CD8-positive, alpha-beta memory T cell (primary cell): ENCODE measurements around the gene SLC25A21. TPM values are rescaled to one million over a fixed set of nuclear protein-coding genes. Genes with fewer than 3 reads are reported as not detected.

ENCODE experiments used
- CTCF ChIA-PET: fragments of 350-600 bp; sonication (Branson Sonifier 250); formaldehyde crosslinking; loops from one replicate; lab custom pipeline; 2021; ENCODE audit warnings: antibody characterized with exemption; lab: Charles Lee
- POLR2A ChIA-PET: fragments of 350-600 bp; sonication (Branson Sonifier 250); formaldehyde crosslinking; loops from one replicate; lab custom pipeline; 2021; ENCODE audit warnings: antibody characterized with exemption; lab: Charles Lee
- DNase-seq, 5 donors: peaks; one replicate each; pipeline versions ENCODE4 v3.0.0 to v3.0.0-alpha.2; 2020 to 2022; ENCODE audit warnings: mixed read lengths in 1 of 5
- H3K27ac ChIP-seq: one replicate; pipeline ENCODE4 v1.7.0; 2013; ENCODE audit warnings: low read depth, mild to moderate bottlenecking, low read length, moderate library complexity
- H3K27me3 ChIP-seq: 2 replicates; pipeline ENCODE4 v1.7.0; 2013; ENCODE audit warnings: low read length, mild to moderate bottlenecking; ENCODE audit not compliant: insufficient read depth, poor library complexity, severe bottlenecking
- H3K36me3 ChIP-seq: 2 replicates; pipeline ENCODE4 v1.7.0; 2013; ENCODE audit warnings: mild to moderate bottlenecking, low read length, moderate library complexity; ENCODE audit not compliant: insufficient read depth
- H3K4me1 ChIP-seq: 2 replicates; pipeline ENCODE4 v1.7.0; 2013; ENCODE audit warnings: mild to moderate bottlenecking, low read length, moderate library complexity; ENCODE audit not compliant: insufficient read depth
- H3K4me3 ChIP-seq: 2 replicates; pipeline ENCODE4 v1.7.0; 2013; ENCODE audit warnings: mild to moderate bottlenecking, low read length
- H3K9me3 ChIP-seq: 2 replicates; pipeline ENCODE4 v1.7.0; 2013; ENCODE audit warnings: mild to moderate bottlenecking, low read length
- H3K27ac Mint-ChIP-seq, 8 donors: one replicate each; pipeline ENCODE4 v1.8.0; 2020 to 2021; ENCODE audit warnings: mixed read lengths in 8 of 8, mild to moderate bottlenecking in 6 of 8, inconsistent platforms in 3 of 8, moderate library complexity in 3 of 8
- H3K27me3 Mint-ChIP-seq, 2 donors: one replicate each; pipeline ENCODE4 v1.8.0; 2020 to 2021; ENCODE audit warnings: mixed read lengths in 2 of 2, mild to moderate bottlenecking in 1 of 2, moderate library complexity in 1 of 2
- H3K36me3 Mint-ChIP-seq, 3 donors: one replicate each; pipeline ENCODE4 v1.8.0; 2020 to 2021; ENCODE audit warnings: mixed read lengths in 3 of 3, inconsistent platforms in 1 of 3, mild to moderate bottlenecking in 1 of 3
- H3K4me1 Mint-ChIP-seq, 3 donors: one replicate each; pipeline ENCODE4 v1.8.0; 2020 to 2021; ENCODE audit warnings: mixed read lengths in 3 of 3, inconsistent platforms in 1 of 3, mild to moderate bottlenecking in 1 of 3
- H3K4me3 Mint-ChIP-seq, 7 donors: one replicate each; pipeline ENCODE4 v1.8.0; 2020 to 2021; ENCODE audit warnings: mixed read lengths in 7 of 7, mild to moderate bottlenecking in 6 of 7, moderate library complexity in 4 of 7, inconsistent platforms in 2 of 7
- H3K9me3 Mint-ChIP-seq, 5 donors: one replicate each; pipeline ENCODE4 v1.8.0; 2020 to 2022; ENCODE audit warnings: mixed read lengths in 5 of 5, mild to moderate bottlenecking in 3 of 5, moderate library complexity in 2 of 5, inconsistent platforms in 1 of 5
- polyA plus RNA-seq: library from polyadenylated mRNA; unstranded; fragments of 300-500 nt; fragmentation: Illumina TruSeq; gene quantifications from one replicate; pipeline ENCODE4 v1.2.3, GENCODE V29; 2021
- total RNA-seq, 2 experiments: library from RNA; stranded (reverse); gene quantifications; one replicate each; pipeline ENCODE4 v1.2.3, GENCODE V29; 2021

SLC25A21 gene
- total and polyA plus RNA-seq, 3 experiments from 2014 or later: not detected

- peaks cover 0 to 4% of the 10 kb centered on the region in 2 donors for H3K27me3 Mint-ChIP-seq
- Histone ChIP-seq H3K27ac (no peak overlapping the region), H3K27me3 (no peaks in the 10 kb centered on the region), H3K4me3 (no peak overlapping the region), H3K4me1 (no peaks in the 10 kb centered on the region), H3K9me3 (no peaks in the 10 kb centered on the region), H3K36me3 (no peaks in the 10 kb centered on the region)
- H3K36me3 Mint-ChIP-seq: no peaks in the 10 kb centered on the region
- no peak overlapping the region for H3K4me3 Mint-ChIP-seq
- DNase-seq: no peak
- ChIA-PET POLR2A (no interaction called here), CTCF (no interaction called here)
- H3K27ac Mint-ChIP-seq: no peak overlapping the region
- peaks cover 0 to 9% (median 6%) of the 10 kb centered on the region in 5 donors for H3K9me3 Mint-ChIP-seq
- H3K4me1 Mint-ChIP-seq: no peaks in the 10 kb centered on the region
These were observed 135.6 kb downstream of the SLC25A21 start for GRCh38 chr14:37036669-37037341.

- H3K4me3 ChIP-seq: no peak overlapping the region
These were observed 137.0 kb downstream of the SLC25A21 start for GRCh38 chr14:37035401-37035800.

DNA sequence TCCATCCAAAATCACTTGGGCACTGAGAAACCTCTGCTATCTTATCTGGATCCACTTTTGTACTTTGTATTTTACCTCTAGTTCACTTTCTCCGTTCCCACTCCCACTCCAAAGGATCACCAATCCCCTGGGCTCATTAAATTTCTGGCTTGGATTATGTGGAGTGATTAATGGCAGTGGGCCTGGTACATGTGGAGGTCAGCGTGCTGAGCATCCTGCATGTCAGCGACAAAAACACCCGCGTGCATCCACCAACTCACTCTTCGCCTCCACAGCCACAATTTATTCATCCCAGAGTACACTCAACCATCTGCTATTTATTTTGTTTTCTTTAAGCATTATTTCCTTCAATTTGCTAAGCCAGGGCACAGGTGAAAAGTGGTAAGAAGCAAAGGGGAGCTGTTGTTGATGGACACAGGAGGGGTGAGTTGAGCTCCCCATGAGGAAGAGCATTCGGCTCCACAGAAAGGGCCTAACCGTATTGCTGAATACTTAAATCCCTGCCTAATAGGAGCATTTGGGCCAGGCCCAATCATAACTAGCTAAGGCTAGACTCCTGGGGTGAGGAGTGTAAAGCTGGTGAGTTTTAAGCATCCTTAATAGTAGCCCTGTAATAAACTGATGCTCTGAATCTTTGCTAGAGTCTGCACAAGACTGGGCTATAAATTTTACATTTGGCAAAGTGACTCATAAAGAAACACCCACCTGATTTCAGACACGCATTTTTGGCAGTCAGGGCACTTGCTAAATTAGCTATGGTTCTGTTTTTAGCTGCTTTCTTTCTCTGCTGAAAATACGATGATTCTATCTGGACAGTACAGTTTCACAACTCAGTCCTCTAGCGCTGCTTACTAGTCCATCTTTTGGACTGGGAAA, 137.8 kb downstream of the SLC25A21 start:
- no peaks in the 10 kb centered on the region for H3K4me1 Mint-ChIP-seq
- no peak overlapping the region for H3K27ac Mint-ChIP-seq
- no peak overlapping the region for H3K4me3 ChIP-seq
- no peak overlapping the region for H3K4me3 Mint-ChIP-seq
- H3K4me1 ChIP-seq: no peaks in the 10 kb centered on the region
- no peak for DNase-seq
- H3K9me3 ChIP-seq: no peaks in the 10 kb centered on the region
- H3K27me3 Mint-ChIP-seq: peaks cover 0 to 4% of the 10 kb centered on the region in 2 donors
- no peaks in the 10 kb centered on the region for H3K36me3 Mint-ChIP-seq
- CTCF ChIA-PET: no interaction called here
- POLR2A ChIA-PET: no interaction called here
- no peaks in the 10 kb centered on the region for H3K36me3 ChIP-seq
- no peak overlapping the region for H3K27ac ChIP-seq
- H3K9me3 Mint-ChIP-seq: peaks cover 0 to 16% (median 6%) of the 10 kb centered on the region in 5 donors
- no peaks in the 10 kb centered on the region for H3K27me3 ChIP-seq

More at GRCh38 chr14:37035401-37035800, 137.0 kb downstream of the SLC25A21 start:
- Histone ChIP-seq H3K36me3 (no peaks in the 10 kb centered on the region), H3K27me3 (no peaks in the 10 kb centered on the region), H3K27ac (no peak overlapping the region), H3K4me1 (no peaks in the 10 kb centered on the region), H3K9me3 (no peaks in the 10 kb centered on the region)
- no peak overlapping the region for H3K27ac Mint-ChIP-seq
- H3K27me3 Mint-ChIP-seq: peaks cover 0 to 4% of the 10 kb centered on the region in 2 donors
- ChIA-PET CTCF (no interaction called here), POLR2A (no interaction called here)
- no peak for DNase-seq
- no peaks in the 10 kb centered on the region for H3K4me1 Mint-ChIP-seq
- H3K4me3 Mint-ChIP-seq: no peak overlapping the region
- H3K9me3 Mint-ChIP-seq: peaks cover 0 to 14% (median 6%) of the 10 kb centered on the region in 5 donors
- no peaks in the 10 kb centered on the region for H3K36me3 Mint-ChIP-seq

DNA sequence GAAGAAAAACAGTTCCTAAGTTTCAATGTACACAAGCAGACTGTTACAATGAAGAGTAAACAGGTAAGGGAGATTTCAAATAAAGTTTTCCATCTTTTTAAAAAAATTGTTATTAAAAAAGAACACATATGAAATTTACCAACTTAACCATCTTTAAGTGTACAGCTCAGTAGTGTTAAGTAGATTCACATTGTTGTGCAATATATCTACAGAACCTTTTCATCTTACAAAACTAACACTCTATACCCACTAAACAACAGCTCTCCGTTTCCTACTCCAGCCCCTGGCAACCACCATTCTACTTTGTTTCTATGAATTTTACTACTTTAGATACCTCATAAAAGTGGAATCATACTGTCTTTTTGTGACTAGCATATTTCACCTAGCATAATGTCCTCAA, 139.5 kb downstream of the SLC25A21 start:
- Histone ChIP-seq H3K27me3 (no peaks in the 10 kb centered on the region), H3K9me3 (no peaks in the 10 kb centered on the region), H3K36me3 (no peaks in the 10 kb centered on the region), H3K4me3 (no peak overlapping the region), H3K27ac (no peak overlapping the region), H3K4me1 (no peaks in the 10 kb centered on the region)
- no peak overlapping the region for H3K27ac Mint-ChIP-seq
- no peaks in the 10 kb centered on the region for H3K4me1 Mint-ChIP-seq
- no peak overlapping the region for H3K4me3 Mint-ChIP-seq
- ChIA-PET POLR2A (no interaction called here), CTCF (no interaction called here)
- DNase-seq: no peak
- H3K36me3 Mint-ChIP-seq: no peaks in the 10 kb centered on the region
- peaks cover 0 to 9% (median 3%) of the 10 kb centered on the region in 5 donors for H3K9me3 Mint-ChIP-seq
- peaks cover 0 to 4% of the 10 kb centered on the region in 2 donors for H3K27me3 Mint-ChIP-seq

DNA sequence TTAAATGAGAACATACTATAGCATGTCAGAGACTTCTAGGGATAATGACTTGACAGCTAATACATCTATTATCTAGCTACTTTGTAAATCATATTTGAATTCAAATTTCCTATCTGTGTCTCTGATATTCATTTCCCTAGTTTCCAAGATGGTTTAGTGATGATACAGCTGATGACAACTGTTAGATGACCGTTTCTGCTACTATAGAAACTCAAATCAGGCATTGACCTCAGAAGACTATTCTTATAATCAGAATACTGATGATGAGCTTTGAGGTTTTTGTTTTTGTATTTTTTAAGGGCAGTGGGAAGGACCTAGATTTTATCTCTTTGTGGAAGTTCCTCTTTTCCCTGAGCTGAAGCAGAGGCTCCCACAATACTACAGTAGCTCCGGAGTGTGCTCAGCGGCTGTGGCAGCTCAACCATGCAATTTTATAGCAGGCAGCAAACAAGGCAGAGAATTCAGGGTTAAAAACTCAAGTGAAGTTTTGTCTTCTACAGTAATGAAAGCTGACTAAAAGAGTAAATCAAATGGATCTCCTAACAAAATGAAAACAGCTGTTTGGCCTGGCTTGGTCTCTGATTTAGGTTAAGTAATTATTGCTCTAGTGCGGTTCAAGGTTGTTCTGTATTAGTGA, 145.1 kb downstream of the SLC25A21 start:
- H3K4me3 Mint-ChIP-seq: no peak overlapping the region
- H3K27ac ChIP-seq: no peak overlapping the region
- H3K27me3 ChIP-seq: no peaks in the 10 kb centered on the region
- POLR2A ChIA-PET: no interaction called here
- no peaks in the 10 kb centered on the region for H3K36me3 ChIP-seq
- no peaks in the 10 kb centered on the region for H3K9me3 ChIP-seq
- H3K27ac Mint-ChIP-seq: no peak overlapping the region
- no peaks in the 10 kb centered on the region for H3K27me3 Mint-ChIP-seq
- H3K4me3 ChIP-seq: no peak overlapping the region
- H3K36me3 Mint-ChIP-seq: no peaks in the 10 kb centered on the region
- DNase-seq: no peak
- no peaks in the 10 kb centered on the region for H3K4me1 ChIP-seq
- no peaks in the 10 kb centered on the region for H3K4me1 Mint-ChIP-seq
- CTCF ChIA-PET: no interaction called here
- peaks cover 0 to 11% (median 7%) of the 10 kb centered on the region in 5 donors for H3K9me3 Mint-ChIP-seq

- Histone ChIP-seq H3K4me1 (no peaks in the 10 kb centered on the region), H3K27ac (no peak overlapping the region), H3K9me3 (no peaks in the 10 kb centered on the region), H3K36me3 (no peaks in the 10 kb centered on the region), H3K27me3 (no peaks in the 10 kb centered on the region), H3K4me3 (no peak overlapping the region)
- H3K9me3 Mint-ChIP-seq: peaks cover 0 to 16% (median 5%) of the 10 kb centered on the region in 5 donors
- CTCF ChIA-PET: no interaction called here
- no peak overlapping the region for H3K27ac Mint-ChIP-seq
- no peaks in the 10 kb centered on the region for H3K4me1 Mint-ChIP-seq
- H3K27me3 Mint-ChIP-seq: no peaks in the 10 kb centered on the region
- POLR2A ChIA-PET: no interaction called here
- H3K36me3 Mint-ChIP-seq: no peaks in the 10 kb centered on the region
- no peak for DNase-seq
- H3K4me3 Mint-ChIP-seq: no peak overlapping the region
These were observed 148.4 kb downstream of the SLC25A21 start for GRCh38 chr14:37023875-37024565.

- Mint-ChIP-seq H3K9me3 (peaks cover 2 to 21% (median 5%) of the 10 kb centered on the region in 5 donors), H3K27ac (no peak overlapping the region), H3K4me1 (no peaks in the 10 kb centered on the region), H3K36me3 (no peaks in the 10 kb centered on the region), H3K4me3 (no peak overlapping the region), H3K27me3 (no peaks in the 10 kb centered on the region)
- Histone ChIP-seq H3K4me1 (no peaks in the 10 kb centered on the region), H3K27ac (no peak overlapping the region), H3K4me3 (no peak overlapping the region), H3K27me3 (no peaks in the 10 kb centered on the region), H3K36me3 (no peaks in the 10 kb centered on the region), H3K9me3 (no peaks in the 10 kb centered on the region)
- DNase-seq: no peak
- ChIA-PET CTCF (no interaction called here), POLR2A (no interaction called here)
These were observed 151.0 kb downstream of the SLC25A21 start for GRCh38 chr14:37021390-37021789.
